Astrocyte (in vitro differentiated cells and primary cell): ENCODE data around the gene KRTAP3-3. TPM values are rescaled to one million over a fixed set of nuclear protein-coding genes. Genes with fewer than 3 reads are reported as not detected.

ENCODE experiments used
- DNase-seq: peaks from one replicate; pipeline ENCODE4 v3.0.0-alpha.2; 2010; ENCODE audit warnings: low read depth
- FAIRE-seq: peaks from 2 replicates; lab custom pipeline; 2011; peaks lifted over from hg19 to GRCh38; lab: Jason Lieb, UNC
- H2AFZ ChIP-seq: 2 replicates; pipeline ENCODE4 v1.6.0; 2012; ENCODE audit warnings: low read depth, low read length, inconsistent platforms
- H3K27ac ChIP-seq: 2 replicates; pipeline ENCODE4 v1.5.1; 2011; ENCODE audit warnings: low read depth, low read length, inconsistent platforms
- H3K27me3 ChIP-seq: 2 replicates; pipeline ENCODE4 v1.6.0; 2011; ENCODE audit warnings: low read length, inconsistent platforms; ENCODE audit not compliant: insufficient read depth
- H3K36me3 ChIP-seq: 2 replicates; pipeline ENCODE4 v1.5.1; 2011; ENCODE audit warnings: low read length, inconsistent platforms; ENCODE audit not compliant: insufficient read depth
- H3K4me1 ChIP-seq: 2 replicates; pipeline ENCODE4 v1.5.1; 2011; ENCODE audit warnings: low read length, inconsistent platforms; ENCODE audit not compliant: insufficient read depth
- H3K4me2 ChIP-seq: 2 replicates; pipeline ENCODE4 v1.6.0; 2012; ENCODE audit warnings: low read length, inconsistent platforms
- H3K4me3 ChIP-seq: 2 replicates; pipeline ENCODE4 v1.5.1; 2011; ENCODE audit warnings: low read depth, mild to moderate bottlenecking, low read length, inconsistent platforms; ENCODE audit not compliant: insufficient read depth
- H3K79me2 ChIP-seq: 2 replicates; pipeline ENCODE4 v1.6.0; 2012; ENCODE audit warnings: mild to moderate bottlenecking, low read length, inconsistent platforms; ENCODE audit not compliant: insufficient read depth
- H3K9ac ChIP-seq: 2 replicates; pipeline ENCODE4 v1.6.0; 2012; ENCODE audit warnings: mild to moderate bottlenecking, low read length, inconsistent platforms
- H3K9me3 ChIP-seq: 2 replicates; pipeline ENCODE4 v1.5.1; 2012; ENCODE audit warnings: low read depth, mild to moderate bottlenecking, low read length, inconsistent platforms; ENCODE audit not compliant: insufficient read depth
- H4K20me1 ChIP-seq: 2 replicates; pipeline ENCODE4 v1.6.0; 2012; ENCODE audit warnings: low read length, inconsistent platforms; ENCODE audit not compliant: insufficient read depth
- H3K27ac Mint-ChIP-seq: one replicate; pipeline ENCODE4 v1.8.0; 2021; ENCODE audit warnings: mild to moderate bottlenecking, mixed read lengths; ENCODE audit not compliant: unreplicated experiment
- H3K27me3 Mint-ChIP-seq: one replicate; pipeline ENCODE4 v1.8.0; 2021; ENCODE audit warnings: low read depth, mixed read lengths; ENCODE audit not compliant: unreplicated experiment
- H3K36me3 Mint-ChIP-seq: one replicate; pipeline ENCODE4 v1.8.0; 2021; ENCODE audit warnings: low read depth, mixed read lengths; ENCODE audit not compliant: unreplicated experiment
- H3K4me1 Mint-ChIP-seq: one replicate; pipeline ENCODE4 v1.8.0; 2021; ENCODE audit warnings: low read depth, mixed read lengths; ENCODE audit not compliant: unreplicated experiment
- H3K4me3 Mint-ChIP-seq: one replicate; pipeline ENCODE4 v1.8.0; 2021; ENCODE audit warnings: mild to moderate bottlenecking, moderate library complexity, mixed read lengths; ENCODE audit not compliant: unreplicated experiment
- H3K9me3 Mint-ChIP-seq: one replicate; pipeline ENCODE4 v1.8.0; 2021; ENCODE audit warnings: mild to moderate bottlenecking, mixed read lengths; ENCODE audit not compliant: unreplicated experiment
- EZH2 ChIP-seq: IDR thresholded peaks from 2 replicates; pipeline ENCODE4 v1.6.1; 2012; ENCODE audit warnings: mild to moderate bottlenecking, low read length, inconsistent platforms; ENCODE audit not compliant: insufficient read depth
- total RNA-seq: library from RNA; stranded (reverse); gene quantifications from 2 replicates; pipeline ENCODE4 v1.2.1, GENCODE V29; 2021
- TF ChIP-seq, protein P1 (sequence below): IDR thresholded peaks from 2 replicates; pipeline ENCODE4 v1.5.1; 2011; ENCODE audit warnings: low read depth, mild to moderate bottlenecking, inconsistent platforms, low read length, moderate library complexity; ENCODE audit not compliant: insufficient read depth

Gene KRTAP3-3
- total RNA-seq, 1 donor from 2014 or later, result not detected

DNA sequence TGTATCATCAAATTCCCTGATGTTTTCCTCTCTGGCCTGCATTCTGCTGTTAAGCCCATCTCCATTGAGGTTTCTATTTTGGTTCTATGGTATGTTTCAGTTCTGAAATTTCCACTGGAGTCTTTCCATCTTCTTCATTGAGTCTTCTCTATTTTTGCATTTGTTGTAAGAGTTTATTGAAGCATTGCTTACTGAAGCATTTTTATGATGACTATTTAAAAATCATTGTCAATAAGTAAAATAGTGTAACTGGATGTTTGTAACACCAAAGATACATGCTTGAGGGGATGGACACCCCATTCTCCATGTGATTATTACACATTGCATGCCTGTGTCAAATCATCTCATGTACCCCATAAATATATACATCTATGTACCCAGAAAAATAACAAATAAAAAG lies 18.4 kb downstream of the KRTAP3-3 start:
- H3K4me1 ChIP-seq, result no peaks in the 10 kb centered on the region
- FAIRE-seq (no peak), DNase-seq (no peak)
- Mint-ChIP-seq H3K4me3 (no peak overlapping the region), H3K36me3 (no peaks in the 10 kb centered on the region), H3K4me1 (no peaks in the 10 kb centered on the region), H3K9me3 (no peaks in the 10 kb centered on the region), H3K27ac (no peak overlapping the region), H3K27me3 (no peaks in the 10 kb centered on the region)
- no peaks in the 10 kb centered on the region for H3K36me3 ChIP-seq
- H3K4me2 ChIP-seq, result no peak overlapping the region
- no peak overlapping the region for H3K4me3 ChIP-seq
- no peak overlapping the region for H2AFZ ChIP-seq
- TF ChIP-seq, protein P1, sequence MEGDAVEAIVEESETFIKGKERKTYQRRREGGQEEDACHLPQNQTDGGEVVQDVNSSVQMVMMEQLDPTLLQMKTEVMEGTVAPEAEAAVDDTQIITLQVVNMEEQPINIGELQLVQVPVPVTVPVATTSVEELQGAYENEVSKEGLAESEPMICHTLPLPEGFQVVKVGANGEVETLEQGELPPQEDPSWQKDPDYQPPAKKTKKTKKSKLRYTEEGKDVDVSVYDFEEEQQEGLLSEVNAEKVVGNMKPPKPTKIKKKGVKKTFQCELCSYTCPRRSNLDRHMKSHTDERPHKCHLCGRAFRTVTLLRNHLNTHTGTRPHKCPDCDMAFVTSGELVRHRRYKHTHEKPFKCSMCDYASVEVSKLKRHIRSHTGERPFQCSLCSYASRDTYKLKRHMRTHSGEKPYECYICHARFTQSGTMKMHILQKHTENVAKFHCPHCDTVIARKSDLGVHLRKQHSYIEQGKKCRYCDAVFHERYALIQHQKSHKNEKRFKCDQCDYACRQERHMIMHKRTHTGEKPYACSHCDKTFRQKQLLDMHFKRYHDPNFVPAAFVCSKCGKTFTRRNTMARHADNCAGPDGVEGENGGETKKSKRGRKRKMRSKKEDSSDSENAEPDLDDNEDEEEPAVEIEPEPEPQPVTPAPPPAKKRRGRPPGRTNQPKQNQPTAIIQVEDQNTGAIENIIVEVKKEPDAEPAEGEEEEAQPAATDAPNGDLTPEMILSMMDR, result no peak
- no peak overlapping the region for H3K9ac ChIP-seq
- H4K20me1 ChIP-seq, result no peaks in the 10 kb centered on the region
- no peaks in the 10 kb centered on the region for H3K79me2 ChIP-seq
- H3K27me3 ChIP-seq, result no peaks in the 10 kb centered on the region
- H3K9me3 ChIP-seq, result no peaks in the 10 kb centered on the region
- no peak overlapping the region for H3K27ac ChIP-seq

DNA sequence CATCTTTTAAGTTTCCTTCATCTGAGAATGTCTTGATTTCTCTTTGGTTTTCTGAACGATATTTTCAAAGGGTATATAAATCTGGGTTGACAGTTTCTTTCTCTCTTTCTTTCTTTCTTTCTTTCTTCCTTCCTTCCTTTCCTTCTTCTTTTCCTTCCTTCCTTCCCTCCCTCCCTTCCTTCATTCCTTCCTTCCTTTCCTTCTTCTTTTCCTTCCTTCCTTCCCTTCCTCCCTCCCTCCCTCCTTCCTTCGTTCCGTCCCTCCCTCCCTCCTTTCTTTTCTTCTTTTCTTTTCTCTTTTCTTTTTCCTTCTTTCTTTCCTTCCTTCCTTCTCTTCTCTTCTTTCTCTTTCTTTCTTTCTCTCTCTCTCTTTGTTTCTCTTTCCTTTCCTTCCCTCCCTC lies 19.6 kb downstream of the KRTAP3-3 start:
- H3K9me3 ChIP-seq, result no peaks in the 10 kb centered on the region
- Mint-ChIP-seq H3K27me3 (no peaks in the 10 kb centered on the region), H3K9me3 (no peaks in the 10 kb centered on the region), H3K4me1 (no peaks in the 10 kb centered on the region), H3K36me3 (no peaks in the 10 kb centered on the region), H3K4me3 (no peak overlapping the region), H3K27ac (no peak overlapping the region)
- no peak overlapping the region for H2AFZ ChIP-seq
- no peak overlapping the region for H3K4me3 ChIP-seq
- no peaks in the 10 kb centered on the region for H3K36me3 ChIP-seq
- no peak for DNase-seq
- TF ChIP-seq, protein P1, result no peak
- no peak for TF ChIP-seq EZH2
- H3K9ac ChIP-seq, result no peak overlapping the region
- FAIRE-seq, result no peak
- no peaks in the 10 kb centered on the region for H3K27me3 ChIP-seq
- H3K79me2 ChIP-seq, result no peaks in the 10 kb centered on the region
- H4K20me1 ChIP-seq, result no peaks in the 10 kb centered on the region
- no peaks in the 10 kb centered on the region for H3K4me1 ChIP-seq
- H3K27ac ChIP-seq, result no peak overlapping the region
- H3K4me2 ChIP-seq, result no peak overlapping the region

DNA sequence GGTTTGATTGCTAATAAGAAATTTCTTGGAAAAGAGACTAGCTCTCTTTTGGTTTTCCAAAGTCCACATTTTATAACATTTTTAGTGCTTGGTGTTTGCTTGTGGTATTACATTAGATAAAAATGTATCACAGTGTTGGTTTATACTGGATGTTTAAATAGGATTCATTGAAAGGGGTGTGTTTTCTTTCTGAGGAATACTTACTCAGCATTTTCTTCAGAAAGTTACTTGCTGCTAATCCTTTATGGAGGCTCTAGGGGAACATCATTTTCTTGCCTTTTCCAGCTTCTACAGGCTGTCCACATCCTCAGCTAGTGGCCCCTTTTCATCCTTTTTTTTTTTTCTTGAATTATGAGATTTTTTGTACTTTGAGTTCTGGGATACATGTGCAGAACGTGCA lies 26.4 kb downstream of the KRTAP3-3 start:
- H3K9me3 Mint-ChIP-seq, result peaks cover 7% of the 10 kb centered on the region
- Histone ChIP-seq H3K79me2 (no peaks in the 10 kb centered on the region), H3K4me2 (no peak overlapping the region), H3K4me3 (no peak overlapping the region), H4K20me1 (no peaks in the 10 kb centered on the region), H3K27ac (no peak overlapping the region), H2AFZ (no peak overlapping the region), H3K9ac (no peak overlapping the region), H3K27me3 (no peaks in the 10 kb centered on the region), H3K9me3 (no peaks in the 10 kb centered on the region), H3K36me3 (no peaks in the 10 kb centered on the region), H3K4me1 (no peaks in the 10 kb centered on the region)
- FAIRE-seq (no peak), DNase-seq (no peak)
- no peak for TF ChIP-seq EZH2
- TF ChIP-seq, protein P1, result no peak
- H3K36me3 Mint-ChIP-seq, result no peaks in the 10 kb centered on the region
- H3K27ac Mint-ChIP-seq, result no peak overlapping the region
- H3K27me3 Mint-ChIP-seq, result no peaks in the 10 kb centered on the region
- no peak overlapping the region for H3K4me3 Mint-ChIP-seq
- no peaks in the 10 kb centered on the region for H3K4me1 Mint-ChIP-seq
